Islet of Langerhans (tissue), 1 donor: Measurements from ENCODE around the gene OR9A4.
"Not testable (repeated sequence)": the region's sequence is repeated elsewhere in the genome, so short reads cannot be mapped to it uniquely, and the experiment has no call there.

Experiments used
- FAIRE-seq: peaks from one replicate; lab custom pipeline; 2011; peaks lifted over from hg19 to GRCh38; lab: Jason Lieb, UNC

Gene OR9A4, protein sequence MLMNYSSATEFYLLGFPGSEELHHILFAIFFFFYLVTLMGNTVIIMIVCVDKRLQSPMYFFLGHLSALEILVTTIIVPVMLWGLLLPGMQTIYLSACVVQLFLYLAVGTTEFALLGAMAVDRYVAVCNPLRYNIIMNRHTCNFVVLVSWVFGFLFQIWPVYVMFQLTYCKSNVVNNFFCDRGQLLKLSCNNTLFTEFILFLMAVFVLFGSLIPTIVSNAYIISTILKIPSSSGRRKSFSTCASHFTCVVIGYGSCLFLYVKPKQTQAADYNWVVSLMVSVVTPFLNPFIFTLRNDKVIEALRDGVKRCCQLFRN

DNA sequence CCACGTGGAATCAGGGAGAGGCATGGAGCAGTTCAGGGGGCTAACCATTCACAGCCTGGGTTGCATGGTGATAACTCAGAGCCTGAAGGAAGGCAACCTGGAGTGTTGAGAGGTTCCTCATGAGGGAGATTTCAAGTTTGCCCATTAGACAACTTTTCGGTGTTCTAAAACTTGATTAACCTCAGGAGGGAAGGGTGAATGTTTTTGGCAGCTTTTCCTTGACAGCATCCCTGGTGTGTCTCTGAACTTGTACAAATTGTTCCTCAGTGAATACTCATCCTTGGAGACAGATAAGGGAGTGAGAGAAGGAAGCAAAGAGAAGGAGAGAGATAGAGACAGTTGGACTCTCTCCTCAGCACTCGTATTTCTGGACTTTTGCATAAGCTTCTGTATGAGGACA is at the start of gene OR9A4:
Gene OR9A4 (plus strand): TSS at position 301 of the 400 bp plus-strand sequence. CDS start 2,477 bp downstream, outside the sequence.
- FAIRE-seq: no peak

DNA sequence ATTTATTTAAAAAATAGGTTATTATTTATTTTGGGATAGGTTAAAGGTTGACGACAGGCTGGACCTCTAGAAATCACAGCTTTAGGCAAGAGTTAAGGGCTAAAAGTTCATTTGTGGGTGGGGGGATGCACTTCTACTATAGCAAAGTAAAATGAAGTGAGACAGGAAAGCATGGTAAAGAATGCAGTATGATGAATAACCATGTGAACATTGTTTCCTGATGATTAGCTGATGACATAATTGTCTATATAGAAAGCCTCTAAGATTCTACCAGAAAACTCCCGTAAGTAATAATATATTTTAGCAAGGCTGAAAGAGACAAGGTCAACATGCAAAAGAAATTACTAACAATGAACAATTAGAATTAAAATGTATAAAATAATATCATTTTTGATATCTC is 49.2 kb upstream of the OR9A4 start:
- FAIRE-seq: no peak

DNA sequence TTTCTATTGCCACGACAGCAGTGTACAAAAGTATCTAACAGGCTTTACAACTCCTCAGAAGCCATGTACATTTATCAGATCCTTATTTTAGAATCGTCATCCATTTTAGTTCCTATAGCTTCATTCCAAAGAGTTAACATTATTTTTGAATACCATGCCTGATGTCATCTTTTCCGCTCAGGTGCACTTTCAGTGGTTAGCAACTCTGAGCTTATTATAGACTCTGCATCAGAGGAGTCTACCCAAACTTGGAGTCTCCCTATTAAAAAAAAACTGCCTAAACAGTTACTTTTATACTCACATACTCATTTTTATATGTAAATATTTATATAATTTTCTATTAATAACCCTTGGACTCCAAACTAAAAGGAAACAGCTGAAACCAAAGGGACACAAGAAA is 43.3 kb upstream of the OR9A4 start:
- FAIRE-seq: no peak

DNA sequence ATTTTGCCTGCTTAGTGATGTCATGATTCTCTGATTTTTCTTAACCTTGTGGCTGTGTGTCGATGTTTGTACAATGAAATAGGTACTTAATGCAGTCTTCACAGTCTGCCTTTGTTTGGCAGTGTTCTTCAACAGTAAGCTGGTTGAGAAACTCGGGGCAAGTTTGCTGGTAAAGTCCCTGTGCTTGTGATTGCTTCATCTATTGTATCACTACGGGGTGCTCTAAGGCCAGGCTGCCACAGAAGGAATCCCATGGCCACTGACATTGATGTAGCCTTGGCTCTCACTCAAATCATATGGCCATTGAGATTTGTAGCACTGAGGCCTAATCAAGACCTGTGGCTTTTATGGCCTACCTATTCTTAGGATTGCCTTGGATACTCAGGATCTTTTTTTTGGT is 41.4 kb upstream of the OR9A4 start:
- FAIRE-seq: no peak

DNA sequence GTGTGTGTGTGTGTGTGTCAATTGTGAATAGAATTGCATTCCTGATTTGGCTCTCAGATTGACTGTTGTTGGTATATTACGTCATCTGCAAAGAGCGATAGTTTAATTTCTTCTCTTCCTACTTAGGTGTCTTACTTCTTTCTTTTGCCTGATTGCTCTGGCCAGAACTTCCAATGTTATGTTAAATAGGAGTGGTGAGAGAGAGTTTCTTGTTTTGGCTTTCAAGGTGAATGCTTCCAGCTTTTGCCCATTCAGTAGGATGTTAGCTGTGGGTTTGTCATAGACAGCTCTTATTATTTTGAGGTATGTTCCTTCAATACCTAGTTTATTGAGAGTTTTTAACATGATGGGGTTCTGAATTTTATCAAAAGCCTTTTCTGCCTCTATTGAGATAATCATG is 40.7 kb upstream of the OR9A4 start:
- FAIRE-seq: no peak

DNA sequence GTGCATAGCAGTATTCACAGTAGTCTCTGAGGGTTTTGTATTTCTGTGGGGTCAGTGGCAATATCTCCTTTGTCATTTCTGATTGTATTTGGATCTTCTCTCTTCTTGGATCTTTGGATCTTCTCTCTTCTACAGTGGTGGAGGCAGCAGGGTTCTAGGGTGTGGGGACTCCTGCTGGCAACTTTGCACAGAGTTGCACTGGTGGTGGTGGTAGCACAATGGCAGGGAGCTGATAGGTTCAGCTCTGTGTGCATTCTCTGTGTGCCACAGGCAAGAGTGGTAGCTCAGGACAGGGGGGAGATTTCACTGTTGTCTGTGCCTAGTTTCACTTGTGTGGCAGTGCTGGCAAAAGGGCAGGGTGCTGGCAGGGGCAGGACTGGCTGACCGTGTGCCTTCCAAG is 39.8 kb upstream of the OR9A4 start:
- no peak for FAIRE-seq

DNA sequence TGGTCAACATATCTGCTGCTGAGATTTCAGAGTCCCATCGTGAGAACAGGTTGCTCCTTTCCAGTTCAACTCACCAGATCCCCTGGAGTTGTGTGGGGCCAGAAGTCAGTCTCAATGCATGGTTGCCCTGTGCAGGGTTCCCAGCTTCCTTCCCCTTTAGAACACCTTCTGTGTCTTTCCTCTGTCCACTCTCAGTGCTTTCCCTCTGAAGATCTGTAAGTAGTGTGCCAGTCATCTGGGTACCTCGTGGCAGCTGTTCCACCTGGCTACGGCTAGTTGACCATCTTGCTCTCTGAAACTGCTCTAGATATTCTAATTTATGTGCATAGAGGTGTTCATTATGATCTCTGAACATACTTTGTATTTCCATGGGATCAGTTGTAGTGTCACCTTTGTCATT is 38.8 kb upstream of the OR9A4 start:
- no peak for FAIRE-seq

DNA sequence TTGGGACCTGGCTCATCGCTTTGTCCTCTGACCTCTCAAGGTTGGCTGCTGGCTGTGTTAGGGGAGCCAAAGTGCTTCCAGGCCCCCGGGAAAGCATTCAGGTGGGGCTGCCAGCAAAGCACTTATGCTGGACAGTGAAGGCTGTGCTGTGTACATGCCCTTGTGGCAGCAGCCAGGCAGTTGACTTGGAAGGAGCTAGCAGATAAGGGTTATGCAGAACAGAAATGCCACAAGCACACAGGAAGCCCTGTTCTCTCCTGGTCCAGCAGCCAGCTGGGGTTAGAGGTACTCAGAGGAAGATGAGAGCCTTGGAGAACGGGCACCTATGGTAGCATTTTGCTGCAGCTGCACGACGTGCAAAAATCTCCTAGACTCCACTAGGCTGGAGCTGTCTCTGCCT is 35.2 kb upstream of the OR9A4 start:
- no peak for FAIRE-seq

DNA sequence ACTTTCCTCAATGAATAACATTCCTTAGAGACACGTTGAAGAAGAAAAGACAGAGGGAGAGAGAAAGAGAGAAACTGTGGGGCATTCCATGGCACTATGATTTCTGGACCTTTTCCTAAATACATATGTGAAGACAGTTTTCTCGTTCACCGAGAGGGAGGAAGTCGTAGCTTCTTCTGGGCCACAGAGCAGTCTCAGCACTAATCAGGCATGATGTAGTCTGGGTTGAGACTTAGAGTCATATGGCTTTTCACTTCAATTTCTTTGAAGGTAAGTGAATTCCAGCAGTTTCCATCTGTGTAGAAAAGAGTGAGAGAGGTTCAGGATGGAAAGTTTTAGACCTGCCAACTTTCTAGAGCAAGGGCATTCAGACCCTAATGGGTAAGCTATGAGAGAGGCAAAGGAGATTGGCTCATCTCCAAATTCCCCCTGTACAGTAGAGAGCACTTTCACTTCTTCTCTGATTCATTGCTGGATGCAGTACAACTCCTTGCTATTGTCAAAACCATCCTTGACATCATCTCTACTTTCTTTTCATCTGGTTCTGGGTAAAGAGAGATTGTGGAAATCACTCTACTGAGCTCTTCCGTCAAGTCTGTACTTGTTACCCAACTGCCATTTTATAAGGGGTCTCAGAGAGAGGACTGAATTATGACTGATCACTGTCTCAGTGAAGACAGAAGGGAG is 31.5 kb upstream of the OR9A4 start:
- no peak for FAIRE-seq

DNA sequence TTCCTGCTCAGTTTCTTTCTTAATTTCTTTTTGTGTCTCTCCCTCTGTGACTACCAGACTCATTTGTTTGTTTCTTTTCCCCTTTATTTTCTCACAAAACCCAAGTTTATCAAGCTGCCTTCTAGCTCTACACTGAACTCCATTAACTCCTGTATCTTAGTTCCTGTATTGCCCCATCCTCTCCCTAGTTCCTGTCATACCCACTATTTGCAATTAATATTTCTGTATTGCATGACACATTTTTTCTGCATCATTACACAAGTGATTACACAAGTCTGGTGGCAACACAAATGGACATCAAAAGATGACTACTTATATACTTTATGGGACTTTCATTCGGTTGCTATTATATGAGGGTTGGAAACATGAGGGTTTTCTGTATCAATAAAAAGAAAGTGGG is 26.9 kb upstream of the OR9A4 start:
- FAIRE-seq: no peak

DNA sequence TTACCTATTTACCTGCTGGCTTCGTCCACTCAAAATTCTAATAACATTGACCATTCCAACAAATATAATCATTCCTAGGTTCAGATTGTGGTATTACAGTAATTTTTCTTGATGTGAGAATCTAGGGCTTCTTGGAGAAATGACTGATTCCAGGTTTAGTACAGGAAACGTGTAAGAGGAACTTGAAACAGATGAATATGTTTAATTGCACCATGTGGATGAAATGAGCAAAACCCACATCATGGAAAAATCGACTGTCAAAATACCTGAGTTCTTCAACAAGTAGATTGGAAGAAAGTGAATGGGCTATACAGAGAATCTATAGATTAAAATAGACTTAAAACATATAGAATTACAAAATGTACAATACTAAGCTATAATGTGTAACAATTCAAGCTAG is 24.9 kb upstream of the OR9A4 start:
- no peak for FAIRE-seq

DNA sequence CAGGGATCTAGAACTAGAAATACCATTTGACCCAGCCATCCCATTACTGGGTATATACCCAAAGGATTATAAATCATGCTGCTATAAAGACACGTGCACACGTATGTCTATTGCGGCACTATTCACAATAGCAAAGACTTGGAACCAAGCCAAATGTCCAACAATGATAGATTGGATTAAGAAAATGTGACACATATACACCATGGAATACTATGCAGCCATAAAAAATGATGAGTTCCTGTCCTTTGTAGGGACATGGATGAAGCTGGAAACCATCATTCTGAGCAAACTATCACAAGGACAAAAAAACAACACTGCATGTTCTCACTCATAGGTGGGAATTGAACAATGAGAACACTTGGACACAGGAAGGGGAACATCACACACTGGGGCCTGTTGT is 16.8 kb upstream of the OR9A4 start:
- FAIRE-seq: not testable (repeated sequence)

DNA sequence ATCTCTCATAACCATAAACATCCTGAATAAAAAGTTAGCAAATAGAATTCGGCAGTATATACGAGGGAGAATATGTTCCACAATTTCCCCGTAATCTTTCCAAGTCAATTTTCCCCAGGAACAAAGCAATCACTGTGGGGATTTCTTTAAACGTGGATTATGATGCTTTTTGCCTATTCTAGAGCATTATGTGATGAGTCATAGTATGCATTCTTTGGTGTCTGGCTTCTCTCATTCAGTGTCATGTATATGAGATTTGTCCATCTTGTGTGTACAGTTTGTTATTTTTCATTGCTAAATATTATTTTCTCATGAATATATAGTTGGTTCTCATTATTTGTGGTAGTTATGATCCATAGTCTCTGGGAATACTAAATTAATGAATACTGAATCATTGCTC is 9.9 kb upstream of the OR9A4 start:
- FAIRE-seq: no peak

DNA sequence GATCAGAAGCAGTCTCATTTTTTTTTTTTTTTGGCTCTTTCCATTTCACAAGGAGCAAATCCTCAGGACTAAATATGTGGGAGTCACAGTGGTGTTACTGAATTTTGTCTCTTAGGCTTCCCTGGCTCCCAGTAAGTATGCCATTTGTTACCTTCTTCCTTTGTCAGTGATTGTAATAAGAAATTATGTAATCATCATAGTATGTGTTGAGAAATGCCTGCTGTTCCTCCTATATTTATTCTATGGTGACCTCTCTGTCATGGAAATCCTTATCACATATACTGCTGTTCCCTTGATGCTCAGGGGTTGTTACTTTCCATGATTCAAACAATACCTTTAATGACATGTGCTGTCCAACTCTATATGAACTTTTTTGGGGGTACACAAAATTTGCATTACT is 4.8 kb upstream of the OR9A4 start:
- no peak for FAIRE-seq

DNA sequence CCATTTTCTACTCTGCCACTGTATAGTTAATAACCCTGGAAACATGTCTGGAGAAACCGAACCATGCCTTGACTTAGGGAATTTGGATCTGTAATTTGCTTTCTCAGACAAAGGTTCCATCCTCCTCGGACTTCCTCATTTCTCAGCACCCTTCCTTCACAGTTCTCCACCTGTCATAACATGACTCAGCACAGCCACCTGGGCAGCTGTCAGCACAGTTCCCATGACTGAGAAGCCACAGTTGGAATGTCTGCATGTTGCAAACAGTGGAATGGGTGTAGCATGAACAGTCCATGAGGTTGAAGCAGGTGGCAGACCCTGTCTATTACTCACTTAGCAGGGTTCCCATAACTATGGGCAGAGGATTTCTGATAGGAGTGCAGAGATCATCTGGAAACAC is 634 bp upstream of the OR9A4 start:
- no peak for FAIRE-seq

DNA sequence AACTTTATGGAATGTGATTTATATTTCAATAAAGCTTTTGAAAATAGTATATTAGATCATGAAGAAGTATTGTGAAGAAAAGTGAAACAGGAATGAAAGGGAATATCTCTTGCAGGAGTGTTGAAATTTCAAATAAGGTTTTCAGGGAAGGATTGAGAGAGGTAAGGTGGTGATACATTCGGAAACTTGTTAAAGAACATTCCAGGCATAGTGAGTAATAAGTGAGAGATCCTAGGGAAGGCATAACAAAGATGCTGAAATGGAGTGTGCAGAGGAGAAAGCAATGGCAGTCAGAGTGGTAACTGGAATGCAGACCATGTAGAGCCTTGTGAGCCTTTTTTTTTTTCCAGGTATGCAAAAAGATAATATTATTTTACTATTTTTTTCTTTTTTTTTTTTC is 4.1 kb downstream of the OR9A4 start:
- FAIRE-seq: no peak

DNA sequence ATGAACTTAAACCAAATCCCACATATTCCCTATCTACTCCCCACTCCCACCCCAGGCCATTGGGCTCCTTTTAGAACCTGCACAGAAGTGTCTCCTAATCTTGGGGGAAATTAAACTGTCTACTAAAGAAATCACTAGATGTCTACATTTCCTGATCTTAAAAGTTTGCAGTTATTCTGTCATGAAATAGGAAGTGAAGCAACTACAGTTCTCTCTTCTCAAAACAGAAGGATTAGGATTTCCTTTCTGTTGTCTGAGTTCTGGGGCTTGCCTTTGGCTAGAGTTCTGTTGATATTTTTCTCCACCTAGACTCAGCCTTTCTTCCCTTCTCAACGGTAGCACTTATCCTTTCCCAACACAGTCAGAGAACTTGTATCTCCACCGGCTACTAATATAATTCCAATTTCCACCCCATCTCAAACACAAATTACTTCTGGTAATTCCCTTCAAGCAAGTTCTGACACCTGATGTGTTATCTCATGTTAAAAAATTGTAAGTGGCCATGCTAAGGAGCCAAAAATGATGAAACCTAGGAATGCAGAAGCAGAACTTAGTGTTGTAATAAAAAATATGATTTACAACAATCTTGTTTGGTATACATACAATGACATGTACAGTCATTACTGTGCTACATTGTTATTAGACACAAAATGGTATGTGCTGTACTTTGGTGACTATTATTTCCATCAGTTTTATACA is 12.1 kb downstream of the OR9A4 start:
- FAIRE-seq: no peak

DNA sequence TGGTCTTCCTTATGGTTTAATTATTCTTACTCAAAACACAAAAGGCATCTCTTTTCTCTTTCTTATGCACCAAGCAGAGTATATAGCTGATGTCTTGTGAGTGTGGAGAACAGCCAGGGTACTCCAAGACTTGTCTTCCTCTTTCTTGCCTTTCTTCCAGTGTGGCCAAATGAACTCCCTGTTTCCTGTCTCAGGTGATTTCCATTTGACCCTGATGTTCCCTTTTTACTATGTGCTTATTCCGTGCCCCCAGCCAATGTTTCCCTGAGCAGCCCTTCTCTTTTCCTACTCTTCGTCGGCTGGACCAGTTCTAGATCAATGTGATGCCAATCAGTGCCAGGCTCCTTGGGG is 12.6 kb downstream of the OR9A4 start:
- FAIRE-seq: no peak

DNA sequence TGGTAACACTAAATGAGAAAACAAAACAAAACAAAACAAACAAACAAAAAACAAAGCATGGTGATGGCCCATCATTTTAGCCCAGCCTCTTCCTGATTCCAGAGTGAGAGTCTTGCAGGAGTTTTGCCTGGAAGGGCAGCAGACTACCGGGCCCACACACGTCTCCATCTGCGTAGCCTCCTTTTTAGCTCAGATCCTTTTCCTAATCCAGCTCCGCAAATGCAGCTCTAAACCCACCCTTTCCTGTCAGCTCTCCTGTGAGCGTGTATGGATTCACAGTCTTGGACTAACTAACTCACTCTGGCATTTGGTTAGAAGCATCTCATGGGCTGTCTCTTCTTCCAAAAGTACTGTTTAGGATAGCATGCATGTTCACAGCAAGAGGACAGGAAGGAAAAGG is 14.0 kb downstream of the OR9A4 start:
- no peak for FAIRE-seq

DNA sequence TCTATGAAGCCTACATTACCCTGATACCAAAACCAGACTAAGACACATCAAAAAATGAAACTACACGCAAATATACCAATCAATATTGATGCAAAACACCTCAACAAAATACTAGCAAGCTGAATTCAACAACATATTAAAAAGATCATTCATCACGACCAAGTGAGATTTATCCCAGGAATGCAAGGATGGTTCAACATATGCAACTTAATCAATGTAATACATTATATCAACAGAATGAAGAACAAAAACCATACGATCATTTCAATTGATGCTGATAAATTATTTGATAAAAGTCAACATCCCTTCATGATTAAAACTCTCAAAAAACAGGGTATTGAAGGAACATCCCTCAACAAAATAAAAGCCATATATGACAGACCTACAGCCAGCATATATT is 24.9 kb downstream of the OR9A4 start:
- no peak for FAIRE-seq

DNA sequence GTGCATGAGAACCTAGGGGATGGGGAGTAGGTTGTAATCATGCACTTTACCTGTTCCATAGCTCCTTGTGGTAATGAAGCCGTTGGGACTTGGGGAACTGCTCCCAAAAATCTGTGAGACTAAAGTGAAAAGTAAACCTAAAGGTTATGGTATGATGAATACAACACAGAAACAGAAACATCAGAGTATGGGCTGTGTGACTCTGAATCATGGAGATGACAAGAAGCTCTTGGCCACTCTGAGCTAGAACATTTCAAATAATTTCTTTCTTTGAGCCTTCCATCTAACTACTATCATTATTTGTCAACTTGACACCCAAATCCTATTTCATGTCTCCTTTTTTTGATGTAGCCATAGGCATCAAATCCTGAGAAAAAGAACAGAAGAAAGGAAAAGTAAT is 27.6 kb downstream of the OR9A4 start:
- FAIRE-seq: no peak

DNA sequence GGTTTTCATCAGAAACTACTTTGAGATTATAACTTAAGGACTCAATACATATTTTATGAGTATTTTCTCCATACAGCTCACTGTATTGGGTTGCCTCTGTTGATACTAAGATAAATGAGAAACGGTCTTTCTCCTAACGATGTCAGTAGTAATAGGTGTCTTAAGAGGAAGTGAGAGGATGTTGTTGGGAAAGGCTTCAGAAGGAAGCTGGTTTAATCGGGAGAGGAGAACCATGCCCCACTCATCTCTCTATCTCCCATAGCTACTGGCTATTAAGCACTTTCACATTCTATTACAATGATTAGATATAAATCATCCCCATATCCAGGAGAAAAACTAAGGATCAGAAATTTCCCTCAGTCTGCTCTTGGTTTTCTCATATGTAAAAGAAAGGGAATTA is 28.6 kb downstream of the OR9A4 start:
- no peak for FAIRE-seq

DNA sequence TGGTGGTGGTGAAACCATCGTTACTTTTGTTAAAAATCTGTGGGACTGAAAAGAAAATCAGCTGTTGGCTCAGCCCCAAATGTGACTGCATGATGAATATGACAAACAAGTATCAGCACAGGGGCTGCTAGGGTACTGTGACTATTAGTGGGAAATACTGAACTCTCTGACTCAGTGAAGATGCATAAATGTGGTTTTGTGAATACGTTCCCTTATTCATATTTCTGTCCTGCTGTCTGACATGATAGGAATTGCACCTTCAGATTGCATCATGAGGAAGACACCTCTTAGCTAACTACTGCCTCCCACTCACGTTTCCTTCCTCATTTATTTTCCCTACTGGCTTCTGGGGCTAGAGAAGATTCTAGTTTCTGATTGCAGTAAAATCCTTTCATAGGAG is 29.2 kb downstream of the OR9A4 start:
- FAIRE-seq: no peak

DNA sequence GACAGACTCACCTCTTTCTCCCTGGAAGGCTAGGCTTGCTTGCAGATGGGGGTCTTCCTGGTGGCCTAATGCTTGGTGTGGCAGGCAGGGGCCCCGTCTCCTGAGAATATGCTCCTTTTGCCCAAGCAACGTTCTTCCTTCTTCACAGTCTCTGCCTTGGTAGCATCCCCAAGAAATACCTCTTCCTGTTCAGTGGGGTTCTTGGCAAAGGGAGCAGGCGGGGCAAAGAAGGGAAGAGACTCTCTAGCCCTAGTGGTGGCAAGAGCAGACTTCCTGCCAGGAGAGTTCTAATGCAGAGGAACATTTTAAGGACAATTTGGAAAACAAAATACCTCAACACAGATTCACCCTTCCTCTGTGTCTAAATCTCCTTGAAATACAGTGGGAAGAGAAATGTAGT is 30.6 kb downstream of the OR9A4 start, which contains the start of gene CLEC5A:
Gene CLEC5A (minus strand): TSS at position 179 of the 400 bp plus-strand sequence. CDS start 682 bp downstream, outside the sequence.
- no peak for FAIRE-seq
